Measurements from ENCODE around the gene COL4A3.

- TF ChIP-seq POLR2AphosphoS5 (IDR thresholded peaks at IDR 0.05; ENCODE audit: low read depth, low read length) = no peak
- no peak for TF ChIP-seq TAF1 (IDR thresholded peaks at IDR 0.05; ENCODE audit: borderline replicate concordance, insufficient read depth, low read length)
- TF ChIP-seq SIN3A (IDR thresholded peaks at IDR 0.05; ENCODE audit: borderline replicate concordance, insufficient read depth, low read length) = no peak
- TF ChIP-seq, protein P1, sequence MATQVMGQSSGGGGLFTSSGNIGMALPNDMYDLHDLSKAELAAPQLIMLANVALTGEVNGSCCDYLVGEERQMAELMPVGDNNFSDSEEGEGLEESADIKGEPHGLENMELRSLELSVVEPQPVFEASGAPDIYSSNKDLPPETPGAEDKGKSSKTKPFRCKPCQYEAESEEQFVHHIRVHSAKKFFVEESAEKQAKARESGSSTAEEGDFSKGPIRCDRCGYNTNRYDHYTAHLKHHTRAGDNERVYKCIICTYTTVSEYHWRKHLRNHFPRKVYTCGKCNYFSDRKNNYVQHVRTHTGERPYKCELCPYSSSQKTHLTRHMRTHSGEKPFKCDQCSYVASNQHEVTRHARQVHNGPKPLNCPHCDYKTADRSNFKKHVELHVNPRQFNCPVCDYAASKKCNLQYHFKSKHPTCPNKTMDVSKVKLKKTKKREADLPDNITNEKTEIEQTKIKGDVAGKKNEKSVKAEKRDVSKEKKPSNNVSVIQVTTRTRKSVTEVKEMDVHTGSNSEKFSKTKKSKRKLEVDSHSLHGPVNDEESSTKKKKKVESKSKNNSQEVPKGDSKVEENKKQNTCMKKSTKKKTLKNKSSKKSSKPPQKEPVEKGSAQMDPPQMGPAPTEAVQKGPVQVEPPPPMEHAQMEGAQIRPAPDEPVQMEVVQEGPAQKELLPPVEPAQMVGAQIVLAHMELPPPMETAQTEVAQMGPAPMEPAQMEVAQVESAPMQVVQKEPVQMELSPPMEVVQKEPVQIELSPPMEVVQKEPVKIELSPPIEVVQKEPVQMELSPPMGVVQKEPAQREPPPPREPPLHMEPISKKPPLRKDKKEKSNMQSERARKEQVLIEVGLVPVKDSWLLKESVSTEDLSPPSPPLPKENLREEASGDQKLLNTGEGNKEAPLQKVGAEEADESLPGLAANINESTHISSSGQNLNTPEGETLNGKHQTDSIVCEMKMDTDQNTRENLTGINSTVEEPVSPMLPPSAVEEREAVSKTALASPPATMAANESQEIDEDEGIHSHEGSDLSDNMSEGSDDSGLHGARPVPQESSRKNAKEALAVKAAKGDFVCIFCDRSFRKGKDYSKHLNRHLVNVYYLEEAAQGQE (IDR thresholded peaks at IDR 0.05; ENCODE audit: insufficient read depth in 1 of 2, low read depth in 2 of 2, low read length in 2 of 2) = no peak
- no peak for TF ChIP-seq FOXP2 (optimal IDR thresholded peaks at IDR 0.05; ENCODE audit: borderline replicate concordance, extremely low read depth, extremely low read length, insufficient read depth)
Measured at GRCh38 chr2:227153758-227154486, 10.5 kb upstream of the COL4A3 start.

Data from PFSK-1 (cell line).